Loucy (cell line): Measurements from ENCODE around the gene KCNK13.

Source experiments
- H2AFZ ChIP-seq: fragments of 200-600 bp; sonication (generic); 2 replicates; pipeline ENCODE4 v1.6.0; 2016; ENCODE audit warnings: antibody characterized with exemption, mild to moderate bottlenecking, low read length, moderate library complexity
- H3F3A ChIP-seq: fragments of 200-600 bp; 2 replicates; pipeline ENCODE4 v1.6.0; 2016; ENCODE audit warnings: antibody characterized with exemption, low read depth, mild to moderate bottlenecking
- H3K27me3 ChIP-seq: fragments of 200-600 bp; sonication (generic); 2 replicates; pipeline ENCODE4 v1.6.1; 2014; ENCODE audit warnings: low read length, mild to moderate bottlenecking; ENCODE audit not compliant: insufficient read depth, poor library complexity, severe bottlenecking
- H3K36me3 ChIP-seq: fragments of 200-600 bp; sonication (generic); 2 replicates; pipeline ENCODE4 v1.6.1; 2016; ENCODE audit warnings: low read length; ENCODE audit not compliant: insufficient read depth
- H3K4me1 ChIP-seq: fragments of 200-600 bp; sonication (generic); 2 replicates; pipeline ENCODE4 v1.5.1; 2014; ENCODE audit warnings: low read length, mild to moderate bottlenecking; ENCODE audit not compliant: insufficient read depth, poor library complexity, severe bottlenecking
- H3K4me2 ChIP-seq: fragments of 200-600 bp; sonication (generic); 2 replicates; pipeline ENCODE4 v1.6.0; 2014; ENCODE audit warnings: antibody characterized with exemption, low read length, low read depth, mild to moderate bottlenecking; ENCODE audit not compliant: poor library complexity, severe bottlenecking
- H3K4me3 ChIP-seq: fragments of 200-600 bp; sonication (generic); 2 replicates; pipeline ENCODE4 v1.5.1; 2014; ENCODE audit warnings: low read length, mild to moderate bottlenecking, mixed read lengths; ENCODE audit not compliant: poor library complexity, severe bottlenecking
- H3K79me2 ChIP-seq: fragments of 200-600 bp; sonication (generic); 2 replicates; pipeline ENCODE4 v1.6.1; 2014; ENCODE audit warnings: low read length; ENCODE audit not compliant: insufficient read depth
- H3K9ac ChIP-seq: fragments of 200-600 bp; sonication (generic); 2 replicates; pipeline ENCODE4 v1.6.0; 2014; ENCODE audit warnings: mild to moderate bottlenecking, low read depth, low read length, moderate library complexity; ENCODE audit not compliant: poor library complexity, severe bottlenecking
- H3K9me2 ChIP-seq: fragments of 200-600 bp; sonication (generic); replicated peaks from 2 replicates; pipeline ENCODE4 v1.6.1; 2016; ENCODE audit warnings: low read depth, low read length, mixed read lengths
- H3K9me3 ChIP-seq: fragments of 200-600 bp; sonication (generic); 2 replicates; pipeline ENCODE4 v1.6.1; 2014; ENCODE audit warnings: mild to moderate bottlenecking, antibody characterized with exemption, low read length, low read depth; ENCODE audit not compliant: insufficient read depth
- H4K20me1 ChIP-seq: fragments of 200-600 bp; sonication (generic); 2 replicates; pipeline ENCODE4 v1.6.0; 2014; ENCODE audit warnings: antibody characterized with exemption, low read length, mild to moderate bottlenecking; ENCODE audit not compliant: insufficient read depth, poor library complexity, severe bottlenecking
- CTCF ChIP-seq: fragments of 200-600 bp; sonication (generic); conservative IDR thresholded peaks from 2 replicates; pipeline ENCODE4 v1.5.1; 2014; ENCODE audit warnings: mild to moderate bottlenecking, antibody characterized with exemption, low read length
- EZH2phosphoT487 ChIP-seq: fragments of 200-600 bp; IDR thresholded peaks from 2 replicates; pipeline ENCODE4 v1.6.1; 2018; ENCODE audit warnings: antibody characterized with exemption, mild to moderate bottlenecking, moderate library complexity, borderline replicate concordance

The KCNK13 gene

GRCh38 chr14:90184571-90185266, 122.9 kb downstream of the KCNK13 start:
- Histone ChIP-seq H3K27me3 (no peaks in the 10 kb centered on the region), H4K20me1 (no peaks in the 10 kb centered on the region), H3K36me3 (no peaks in the 10 kb centered on the region), H3K4me2 (no peak overlapping the region), H3K9me3 (no peaks in the 10 kb centered on the region), H3K9ac (no peak overlapping the region), H2AFZ (no peak overlapping the region), H3K4me1 (no peaks in the 10 kb centered on the region), H3F3A (no peaks in the 10 kb centered on the region), H3K9me2 (no peaks in the 10 kb centered on the region), H3K4me3 (no peak overlapping the region), H3K79me2 (no peaks in the 10 kb centered on the region)
- TF ChIP-seq CTCF (no peak), EZH2phosphoT487 (no peak)

- Histone ChIP-seq H3K9me3 (no peaks in the 10 kb centered on the region), H3K4me1 (no peaks in the 10 kb centered on the region), H3K4me2 (no peak overlapping the region), H3K9me2 (no peaks in the 10 kb centered on the region), H3K79me2 (no peaks in the 10 kb centered on the region), H3F3A (no peaks in the 10 kb centered on the region), H3K4me3 (no peak overlapping the region), H3K9ac (no peak overlapping the region), H3K27me3 (no peaks in the 10 kb centered on the region), H4K20me1 (no peaks in the 10 kb centered on the region), H2AFZ (no peak overlapping the region), H3K36me3 (no peaks in the 10 kb centered on the region)
- no peak for TF ChIP-seq EZH2phosphoT487
- no peak for TF ChIP-seq CTCF
Measured at GRCh38 chr14:90188588-90188987, 126.8 kb downstream of the KCNK13 start.

GRCh38 chr14:90191154-90191553, 129.4 kb downstream of the KCNK13 start:
- no peaks in the 10 kb centered on the region for H3K36me3 ChIP-seq
- H3K9me3 ChIP-seq, result no peaks in the 10 kb centered on the region
- no peak overlapping the region for H3K4me2 ChIP-seq
- no peaks in the 10 kb centered on the region for H4K20me1 ChIP-seq
- no peaks in the 10 kb centered on the region for H3K79me2 ChIP-seq
- no peaks in the 10 kb centered on the region for H3K27me3 ChIP-seq
- TF ChIP-seq CTCF (no peak), EZH2phosphoT487 (no peak)
- no peak overlapping the region for H2AFZ ChIP-seq
- no peaks in the 10 kb centered on the region for H3K9me2 ChIP-seq
- H3K4me3 ChIP-seq, result no peak overlapping the region
- no peaks in the 10 kb centered on the region for H3F3A ChIP-seq
- H3K9ac ChIP-seq, result no peak overlapping the region
- no peaks in the 10 kb centered on the region for H3K4me1 ChIP-seq
